ENCODE data around the gene NSFL1C.
A peak's percentile ranks its signal among the peaks of the same experiment; 100 is the strongest.

The NSFL1C gene

GRCh38 chr20:1469306-1469905, 2.8 kb upstream of the NSFL1C start:
- TF ChIP-seq CTCF (IDR thresholded peaks at IDR 0.05; ENCODE audit: control insufficient read depth, insufficient read depth, low read depth, low read length, missing control alignments) = no peak
- no peak for DNase-seq (ENCODE audit: low read depth)
- no peak overlapping the region for H3K4me3 ChIP-seq (ENCODE audit: control insufficient read depth, low read depth, low read length)

GRCh38 chr20:1468117-1468624, 1.5 kb upstream of the NSFL1C start:
- H3K4me3 ChIP-seq (ENCODE audit: control insufficient read depth, low read depth, low read length) = no peak overlapping the region
- TF ChIP-seq CTCF (IDR thresholded peaks at IDR 0.05; ENCODE audit: control insufficient read depth, insufficient read depth, low read depth, low read length, missing control alignments) = no peak
- DNase-seq (ENCODE audit: low read depth) = no peak

GRCh38 chr20:1467355-1468116, 887 bp upstream of the NSFL1C start:
- TF ChIP-seq CTCF (IDR thresholded peaks at IDR 0.05; ENCODE audit: control insufficient read depth, insufficient read depth, low read depth, low read length, missing control alignments) = no peak
- H3K4me3 ChIP-seq (ENCODE audit: control insufficient read depth, low read depth, low read length) = no peak overlapping the region
- DNase-seq (ENCODE audit: low read depth) = no peak

- no peak for TF ChIP-seq CTCF (IDR thresholded peaks at IDR 0.05; ENCODE audit: control insufficient read depth, insufficient read depth, low read depth, low read length, missing control alignments)
- DNase-seq (ENCODE audit: low read depth) = no peak
- H3K4me3 ChIP-seq (ENCODE audit: control insufficient read depth, low read depth, low read length) = no peak overlapping the region
Observed at GRCh38 chr20:1467082-1467354, 369 bp upstream of the NSFL1C start.

- peak overlapping the region; percentile 58 for H3K4me3 ChIP-seq (ENCODE audit: control insufficient read depth, low read depth, low read length)
- DNase-seq (ENCODE audit: low read depth) = no peak
- no peak for TF ChIP-seq CTCF (IDR thresholded peaks at IDR 0.05; ENCODE audit: control insufficient read depth, insufficient read depth, low read depth, low read length, missing control alignments)
Observed at GRCh38 chr20:1465470-1466210, 1.0 kb downstream of the NSFL1C start.

- H3K4me3 ChIP-seq (ENCODE audit: control insufficient read depth, low read depth, low read length) = no peak overlapping the region
- no peak for TF ChIP-seq CTCF (IDR thresholded peaks at IDR 0.05; ENCODE audit: control insufficient read depth, insufficient read depth, low read depth, low read length, missing control alignments)
- DNase-seq (ENCODE audit: low read depth) = no peak
Observed at GRCh38 chr20:1463971-1464570, 2.6 kb downstream of the NSFL1C start.

Data from AG09309 (cell line).